Activated CD4-positive, CD25-positive, alpha-beta regulatory T cell treated with anti-CD3 and anti-CD28 coated beads, Interleukin-2, amount 50 U/mL, for 24 hours (primary cell): ENCODE data around the gene OMA1.
"Not testable (repeated sequence)": the region's sequence is repeated elsewhere in the genome, so short reads cannot be mapped to it uniquely, and the experiment has no call there.

ENCODE experiments used
- ATAC-seq, 2 donors: fragments of 150-1000 bp; cut with Tn5 transposase; one replicate each; pipeline ENCODE4 v1.10.0; 2021; ENCODE audit warnings: mild to moderate bottlenecking in 1 of 2, moderate library complexity in 1 of 2

The OMA1 gene

DNA sequence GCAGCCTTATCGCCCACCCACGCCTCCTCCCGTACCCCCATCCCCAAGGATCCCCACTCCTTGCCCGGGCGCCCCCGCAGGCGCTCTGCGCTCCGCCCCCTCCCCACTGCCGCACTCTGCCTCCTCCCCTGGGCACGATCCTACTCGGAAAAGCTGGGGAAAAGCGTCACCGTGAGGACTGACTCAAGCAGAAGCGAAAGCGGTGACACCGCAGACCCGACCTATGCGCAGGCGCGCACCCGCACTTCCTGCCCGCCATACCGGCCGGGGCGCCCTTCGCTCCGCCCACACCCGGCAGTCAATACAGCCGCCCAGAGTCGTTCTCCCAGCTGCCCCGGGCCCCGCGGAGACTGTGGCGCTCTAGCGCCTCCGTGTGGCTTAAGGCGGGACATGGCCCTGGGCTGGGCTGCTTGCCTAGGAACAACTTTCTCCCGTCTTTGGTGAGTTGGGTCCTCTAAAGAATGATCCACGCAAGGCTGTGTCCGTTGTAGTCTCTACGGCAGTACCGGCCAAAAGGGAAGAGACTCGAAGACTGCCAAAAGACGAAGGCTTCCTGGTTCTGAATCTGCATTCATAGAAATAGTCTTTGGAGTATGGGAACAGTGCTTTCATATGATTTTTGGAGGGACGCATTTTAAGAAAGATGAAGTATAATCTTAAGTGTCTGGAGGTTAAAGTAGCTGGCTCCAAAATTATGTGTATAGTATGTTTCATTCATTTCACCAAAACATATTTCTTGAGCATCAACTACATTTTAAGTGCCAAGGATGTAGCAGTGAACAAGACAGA lies at the start of gene OMA1:
TSS of gene OMA1 (minus strand) at position 207 of the 789 bp plus-strand sequence. CDS start 7,432 bp downstream, outside the sequence.
- peak; percentile 92 to 94 for ATAC-seq

DNA sequence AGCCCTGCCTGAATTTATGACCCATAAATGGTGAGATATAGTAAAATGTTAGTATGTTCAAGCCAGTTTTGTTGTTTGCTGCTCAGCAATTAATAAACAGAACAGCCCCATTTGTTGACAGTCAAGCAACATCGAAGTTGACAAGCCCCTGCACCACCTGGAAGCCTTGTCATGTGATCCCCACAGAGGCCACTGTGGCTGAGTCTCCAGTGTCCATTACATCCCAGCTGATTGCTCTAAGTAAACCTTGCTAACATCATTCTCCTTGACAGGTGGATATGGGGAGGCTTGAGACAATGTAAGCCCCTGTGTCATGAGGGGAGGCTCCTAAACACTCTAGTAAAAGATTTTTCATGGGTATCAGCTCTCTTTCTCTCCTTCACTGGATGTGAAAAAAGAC lies 48.0 kb upstream of the OMA1 start:
- no peak for ATAC-seq

DNA sequence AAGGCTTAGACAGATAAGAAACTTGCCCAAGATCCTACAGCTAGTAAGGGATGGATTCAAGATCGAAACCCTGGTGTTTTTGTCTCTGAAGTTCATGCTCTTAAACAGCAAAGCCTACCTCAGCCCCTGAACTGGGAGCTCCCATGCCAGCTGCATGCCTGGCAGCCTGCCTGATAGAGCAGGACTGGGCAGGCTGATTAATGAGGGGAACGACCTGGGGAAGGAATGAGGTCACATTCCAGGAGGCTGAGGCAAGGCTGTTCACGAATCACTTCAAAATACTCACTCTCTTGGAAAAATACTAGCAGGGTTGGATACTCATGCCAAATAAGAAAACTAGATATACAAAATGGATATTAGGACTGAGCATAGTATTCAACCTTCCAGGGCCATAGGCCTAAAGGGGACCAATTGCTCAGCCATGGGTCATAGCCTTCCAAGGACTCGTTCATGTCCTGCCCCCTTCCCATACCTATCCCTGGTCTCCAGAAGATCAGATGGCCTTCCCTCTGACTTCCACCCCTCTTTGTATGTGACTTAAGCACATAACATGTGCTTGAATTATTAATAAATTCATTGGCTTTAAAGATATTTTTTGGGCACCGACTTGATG lies 46.1 kb upstream of the OMA1 start:
- no peak for ATAC-seq

DNA sequence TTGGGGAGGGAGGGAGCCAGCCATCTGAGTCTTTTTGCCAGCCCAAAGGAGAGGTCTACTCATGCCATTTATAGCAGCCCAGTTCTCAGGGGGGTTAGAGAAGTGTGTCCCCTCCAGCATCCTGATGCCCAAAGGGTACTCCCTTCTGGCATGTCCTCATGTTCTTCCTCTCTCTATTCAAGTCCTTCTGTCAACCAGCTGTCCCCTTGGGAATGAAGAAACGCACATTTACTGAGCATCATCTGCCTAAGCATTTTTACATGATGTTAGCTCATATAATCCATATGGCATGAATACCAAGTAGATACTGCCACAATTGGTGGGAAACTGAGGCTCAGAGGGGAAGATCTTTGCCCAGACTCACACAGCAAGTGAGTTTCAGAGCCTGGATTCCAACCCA lies 45.3 kb upstream of the OMA1 start:
- ATAC-seq: no peak

DNA sequence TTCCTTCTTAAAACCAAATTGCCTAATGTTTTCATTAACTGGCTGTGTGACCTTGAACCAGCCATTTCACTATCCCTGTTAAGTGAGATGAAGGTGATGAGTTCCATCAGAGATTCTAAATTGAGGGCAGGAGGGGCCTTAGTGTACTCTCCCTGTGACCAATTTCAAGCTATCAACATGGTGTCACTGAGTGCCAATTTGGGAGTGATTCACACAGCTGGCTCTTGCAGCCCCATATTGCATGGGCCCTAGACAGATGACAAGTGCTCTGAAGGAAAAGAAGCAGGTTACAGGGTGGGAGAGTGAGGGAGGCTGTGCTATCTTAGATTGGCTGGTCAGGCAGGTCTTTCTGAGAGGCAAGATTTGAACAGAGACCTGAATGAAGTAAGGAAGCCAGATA lies 43.5 kb upstream of the OMA1 start:
- ATAC-seq: no peak

DNA sequence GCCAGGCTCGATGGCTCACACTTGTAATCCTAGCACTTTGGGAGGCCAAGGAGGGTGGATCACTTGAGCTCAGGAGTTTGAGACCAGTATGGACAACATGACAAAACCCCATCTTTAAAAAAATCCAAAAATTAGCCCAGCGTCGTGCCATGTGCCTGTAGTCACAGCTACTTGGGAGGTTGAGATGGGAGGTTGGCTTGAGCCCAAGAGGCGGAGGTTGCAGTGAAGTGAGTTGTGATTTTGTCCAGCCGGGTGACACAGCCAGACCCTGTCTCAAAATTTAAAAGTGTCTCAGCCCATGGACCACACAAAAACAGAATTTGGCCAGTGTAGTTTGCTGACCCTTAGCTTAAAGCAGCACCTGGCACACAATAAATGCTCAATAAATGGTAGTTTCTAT lies 41.9 kb upstream of the OMA1 start:
- no peak for ATAC-seq

DNA sequence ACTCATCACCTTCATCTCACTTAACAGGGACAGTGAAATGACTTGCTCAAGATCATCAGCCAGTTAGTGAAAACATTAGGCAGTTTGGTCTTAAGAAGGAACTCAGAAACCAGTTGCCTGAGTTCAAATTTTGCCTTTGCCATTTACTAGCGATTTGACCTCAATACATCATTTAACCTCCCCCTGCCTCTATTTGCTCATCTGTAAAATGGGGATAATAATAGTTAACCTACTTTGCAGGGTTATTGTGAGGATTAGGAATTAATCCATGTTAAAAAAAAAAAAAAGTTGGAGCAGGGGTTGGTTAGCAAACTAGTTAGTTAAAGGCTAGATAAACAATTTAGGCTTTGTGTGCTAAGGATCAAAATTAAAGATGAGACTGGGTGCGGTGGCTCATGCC lies 41.1 kb upstream of the OMA1 start:
- no peak for ATAC-seq

DNA sequence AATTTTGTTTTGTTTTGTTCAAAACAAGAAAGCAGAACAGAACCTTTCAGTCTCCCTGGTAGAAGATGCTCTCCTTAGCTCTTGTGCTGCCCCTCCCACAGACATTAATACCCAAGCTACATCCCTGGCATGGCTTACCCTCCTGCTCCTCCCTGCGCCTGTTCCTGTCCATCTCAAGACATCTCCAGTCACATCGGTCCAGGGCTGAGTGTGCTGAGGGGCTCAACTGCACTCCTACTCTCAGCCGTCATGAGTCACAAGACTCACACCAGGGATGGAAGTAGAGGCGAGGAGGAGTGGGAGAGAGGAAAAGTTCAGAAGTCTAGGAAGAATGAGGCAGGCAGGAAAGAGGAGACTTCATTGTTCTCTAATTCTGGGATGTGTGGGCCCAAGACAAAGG lies 39.7 kb upstream of the OMA1 start:
- ATAC-seq: no peak

DNA sequence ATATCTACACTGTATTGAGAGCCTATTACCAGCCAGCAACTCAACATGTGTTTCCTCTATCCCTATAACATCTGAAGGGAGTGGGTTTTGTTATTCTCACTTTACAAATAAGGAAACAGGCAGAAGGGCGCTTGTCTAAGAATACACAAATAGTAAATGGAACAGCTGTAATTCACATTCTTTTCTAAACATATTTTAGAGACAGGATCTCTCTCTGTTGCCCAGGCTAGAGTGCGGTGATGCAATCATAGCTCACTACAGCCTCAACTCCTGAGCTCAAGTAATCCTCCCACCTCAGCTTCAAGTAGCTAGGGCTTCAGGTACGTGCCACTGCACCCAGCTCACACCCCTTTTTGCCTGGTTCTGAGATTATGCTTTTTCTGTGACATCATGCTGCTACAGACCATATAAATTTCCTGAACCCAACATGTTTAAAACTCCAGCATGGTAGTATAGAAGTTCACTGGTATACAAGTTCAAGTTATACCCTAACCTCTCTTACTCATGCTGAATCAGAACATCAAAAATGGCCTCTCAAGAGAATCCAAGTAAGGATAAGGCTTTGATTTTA lies 39.1 kb upstream of the OMA1 start:
- ATAC-seq: no peak

DNA sequence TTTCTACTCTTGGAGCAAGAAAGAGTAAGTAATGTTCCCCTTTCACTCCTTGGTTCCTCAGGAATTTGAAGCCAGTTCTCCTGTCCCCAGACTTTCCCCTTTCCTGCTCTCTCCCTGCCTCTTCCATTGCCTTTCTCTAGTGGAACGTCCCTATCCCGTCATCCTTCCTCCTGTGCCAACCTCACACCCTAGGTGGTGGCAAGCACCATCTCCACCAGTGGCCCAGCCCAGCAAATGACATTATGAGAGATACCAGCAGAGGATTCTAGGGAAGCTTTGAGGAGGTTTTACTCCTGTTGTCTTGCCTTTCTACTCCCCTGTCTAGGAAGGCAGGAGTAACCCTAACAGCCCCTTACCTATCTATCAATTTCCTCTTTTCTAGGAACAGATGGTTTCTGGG lies 38.6 kb upstream of the OMA1 start:
- ATAC-seq: no peak

DNA sequence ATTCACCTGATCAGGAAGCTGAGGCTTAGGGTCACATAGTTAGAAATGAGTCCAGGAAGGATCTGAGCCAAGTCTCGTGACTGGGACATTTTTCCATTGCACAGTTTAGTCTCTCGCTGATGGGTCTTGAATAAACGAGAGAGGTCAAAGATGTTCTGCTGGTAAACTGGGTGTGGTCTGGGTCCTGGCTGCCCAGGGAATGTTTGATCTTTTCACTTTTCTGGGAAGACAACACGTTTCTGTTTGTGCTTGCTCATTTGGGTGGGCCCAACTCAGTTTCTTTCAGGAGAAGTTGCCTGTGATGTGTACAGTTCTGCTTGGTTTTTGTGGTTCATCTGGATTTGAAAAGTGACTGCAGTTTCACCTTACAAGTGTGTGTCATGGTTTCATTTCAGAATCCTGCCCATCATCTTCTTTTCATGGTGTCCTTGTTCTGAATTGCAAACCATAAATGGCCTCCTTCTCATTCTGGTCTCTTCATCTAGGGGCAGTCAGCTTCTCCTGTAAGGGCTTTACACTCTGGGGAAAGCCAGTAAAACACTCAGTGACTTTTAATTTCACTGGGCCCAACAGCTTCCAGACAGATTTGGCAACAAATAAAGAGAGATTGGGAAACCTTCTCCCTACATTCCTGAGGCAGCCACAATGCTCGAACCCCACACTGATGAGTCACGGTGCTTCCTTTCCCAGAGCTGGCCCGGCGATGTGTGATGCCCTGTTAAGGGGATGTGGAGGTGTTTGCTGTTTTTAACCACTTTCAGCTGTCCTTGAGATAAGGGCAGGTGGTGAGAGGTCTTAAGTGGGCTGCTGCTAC lies 37.8 kb upstream of the OMA1 start:
- peak in 1 of 2 donors; percentile 33 for ATAC-seq

DNA sequence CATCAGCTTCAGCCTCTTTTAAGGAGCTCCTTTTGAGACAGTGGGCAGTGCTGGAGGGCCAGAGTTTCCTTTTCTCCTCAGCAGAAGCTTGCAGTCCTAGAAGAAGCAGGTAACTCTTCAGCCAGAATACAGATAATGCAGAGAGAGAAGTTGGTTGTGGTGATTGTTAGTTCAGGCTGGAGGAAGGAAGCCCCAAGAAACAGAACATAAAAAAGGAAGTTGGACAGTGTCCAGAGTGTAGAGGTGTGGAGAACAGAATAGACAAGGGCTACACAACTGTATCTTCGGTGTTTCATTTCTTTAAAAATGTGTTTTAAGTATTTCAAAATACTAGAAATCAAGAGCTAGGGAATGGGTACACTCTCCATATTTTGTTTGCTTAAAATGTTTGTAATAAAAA lies 37.0 kb upstream of the OMA1 start:
- no peak for ATAC-seq

DNA sequence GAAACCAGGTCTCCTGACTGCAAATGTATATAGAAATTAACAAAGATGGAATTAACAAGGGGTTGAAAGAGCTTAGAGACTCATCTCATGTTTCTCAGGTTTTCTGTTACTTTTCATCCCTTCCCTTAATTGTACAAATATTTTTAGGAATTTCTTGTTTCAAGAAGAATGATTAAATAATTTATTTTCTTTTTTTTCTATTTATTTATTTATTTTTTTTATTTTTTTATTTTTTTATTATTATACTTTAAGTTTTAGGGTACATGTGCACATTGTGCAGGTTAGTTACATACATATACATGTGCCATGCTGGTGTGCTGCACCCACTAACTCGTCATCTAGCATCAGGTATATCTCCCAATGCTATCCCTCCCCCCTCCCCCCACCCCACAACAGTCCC lies 35.6 kb upstream of the OMA1 start:
- ATAC-seq: not testable (repeated sequence)

DNA sequence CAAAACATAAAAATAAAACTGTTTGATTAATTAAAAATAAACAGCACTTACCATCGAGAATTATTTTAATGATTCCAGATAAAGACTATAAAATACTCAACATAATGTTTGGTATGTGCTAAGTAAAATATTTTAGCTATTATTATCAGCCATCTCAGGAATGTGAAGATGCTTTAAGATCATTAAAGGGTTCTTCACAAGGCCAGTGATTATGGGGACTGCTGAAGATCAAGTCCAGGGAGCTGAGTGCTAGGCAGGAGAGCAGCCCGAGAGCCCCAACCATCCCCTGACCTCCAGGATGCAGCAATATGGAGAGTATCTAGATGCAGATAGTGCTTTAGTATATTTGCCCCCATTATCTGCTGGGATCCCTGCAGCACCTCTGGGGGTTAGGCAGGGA lies 35.1 kb upstream of the OMA1 start:
- no peak for ATAC-seq

DNA sequence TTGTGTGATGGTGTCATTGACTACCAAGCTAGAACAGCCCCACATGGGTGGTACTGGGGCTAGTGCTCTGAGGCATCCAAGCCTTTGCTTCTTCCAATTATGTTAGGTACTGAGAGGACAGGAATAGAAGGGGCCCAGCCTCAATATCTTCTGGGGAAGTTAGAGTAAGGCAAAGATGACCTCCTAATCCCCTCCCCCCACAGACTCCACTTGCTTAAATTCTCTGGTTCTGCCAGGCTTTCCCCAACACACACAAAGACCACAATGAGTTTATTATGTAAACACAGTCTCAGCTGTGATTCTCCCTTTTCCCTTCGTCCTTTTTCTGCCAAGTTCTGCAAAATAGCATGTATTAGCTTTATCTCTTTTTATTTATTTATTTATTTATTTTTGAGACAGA lies 33.7 kb upstream of the OMA1 start:
- ATAC-seq: no peak

DNA sequence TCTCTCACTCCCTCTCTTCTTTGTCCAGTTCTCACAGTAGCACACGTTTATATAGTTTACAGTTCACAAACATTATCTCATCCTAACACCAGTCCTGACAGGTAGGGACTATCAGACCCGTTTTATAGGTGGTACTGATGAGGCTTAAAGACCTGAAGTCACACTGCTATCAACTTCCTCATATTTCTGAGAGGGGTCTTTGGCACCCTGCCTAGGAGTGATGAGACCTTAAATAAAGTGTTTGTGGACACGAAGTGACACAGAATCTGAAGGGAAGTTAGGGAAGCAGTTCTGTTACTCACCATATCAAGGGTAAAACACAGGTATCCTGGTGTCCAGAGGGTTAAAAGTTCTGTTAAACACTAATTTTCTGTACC lies 31.1 kb upstream of the OMA1 start:
- no peak for ATAC-seq

DNA sequence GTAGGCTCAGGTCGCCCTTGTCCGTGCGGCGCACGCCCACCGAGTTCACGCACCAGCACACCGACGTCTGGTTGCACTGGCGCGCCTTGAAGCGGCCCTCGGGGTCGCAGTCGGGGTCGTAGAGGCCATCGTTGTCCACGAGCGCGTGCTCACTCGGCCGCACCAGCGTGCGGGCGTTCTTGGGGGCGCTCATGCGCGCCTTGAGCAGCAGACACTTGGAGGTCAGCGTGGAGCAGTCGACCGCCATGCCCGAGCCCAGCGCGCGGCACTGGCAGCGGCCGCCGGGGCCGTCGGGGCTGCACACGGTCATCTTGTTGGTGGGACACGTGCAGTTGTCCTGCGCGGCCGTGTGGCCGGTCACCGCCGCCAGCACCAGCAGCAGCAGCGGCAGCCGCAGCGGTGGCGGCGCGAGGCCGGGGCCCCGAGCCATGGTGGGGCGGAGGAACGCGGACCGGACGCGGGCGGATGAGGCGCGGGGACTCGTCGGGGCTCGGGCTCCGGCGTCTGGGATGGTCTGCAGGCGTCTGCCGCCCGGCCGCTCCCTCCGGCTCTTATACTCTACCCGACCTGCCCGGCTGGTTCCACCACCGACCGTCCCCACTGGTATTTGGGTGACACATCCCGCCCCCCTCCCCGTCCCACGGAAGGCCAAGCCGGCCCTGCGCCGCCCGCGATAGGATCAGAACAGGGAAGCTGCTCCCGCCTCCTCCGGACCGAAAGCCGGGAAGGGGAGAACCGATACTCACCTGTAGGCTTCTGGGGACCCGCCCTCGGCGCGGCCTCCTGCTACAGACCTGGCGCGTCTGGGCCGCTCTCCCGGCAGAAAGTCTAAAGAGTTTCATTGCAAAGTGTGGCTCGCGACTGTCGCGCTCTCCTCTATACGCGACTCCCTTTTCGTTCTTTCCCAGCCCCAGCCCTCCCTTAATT lies 30.5 kb upstream of the OMA1 start, which contains the start of gene TACSTD2:
TSS of gene TACSTD2 (minus strand) at position 526 of the 927 bp plus-strand sequence. CDS start at position 430, 96 bp downstream.
- ATAC-seq: no peak

DNA sequence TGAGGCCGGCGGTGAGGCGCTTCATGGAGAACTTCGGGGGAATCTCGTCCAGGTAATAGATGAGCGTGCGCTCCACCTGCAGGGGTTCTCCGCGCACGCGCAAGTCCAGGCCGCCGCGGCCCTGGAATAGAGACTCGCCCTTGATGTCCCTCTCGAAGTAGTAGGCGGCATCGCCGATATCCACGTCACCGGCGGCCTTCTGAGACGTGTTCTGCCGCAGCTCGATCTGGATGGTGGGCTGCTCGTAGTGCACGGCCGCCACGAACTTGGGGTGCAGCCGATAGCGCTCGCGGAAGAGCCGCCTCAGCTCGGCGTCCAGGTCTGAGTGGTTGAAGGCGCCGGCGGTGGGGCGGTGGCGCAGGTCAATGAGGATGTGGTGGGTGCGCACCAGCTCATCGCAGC lies 29.8 kb upstream of the OMA1 start:
- no peak for ATAC-seq

DNA sequence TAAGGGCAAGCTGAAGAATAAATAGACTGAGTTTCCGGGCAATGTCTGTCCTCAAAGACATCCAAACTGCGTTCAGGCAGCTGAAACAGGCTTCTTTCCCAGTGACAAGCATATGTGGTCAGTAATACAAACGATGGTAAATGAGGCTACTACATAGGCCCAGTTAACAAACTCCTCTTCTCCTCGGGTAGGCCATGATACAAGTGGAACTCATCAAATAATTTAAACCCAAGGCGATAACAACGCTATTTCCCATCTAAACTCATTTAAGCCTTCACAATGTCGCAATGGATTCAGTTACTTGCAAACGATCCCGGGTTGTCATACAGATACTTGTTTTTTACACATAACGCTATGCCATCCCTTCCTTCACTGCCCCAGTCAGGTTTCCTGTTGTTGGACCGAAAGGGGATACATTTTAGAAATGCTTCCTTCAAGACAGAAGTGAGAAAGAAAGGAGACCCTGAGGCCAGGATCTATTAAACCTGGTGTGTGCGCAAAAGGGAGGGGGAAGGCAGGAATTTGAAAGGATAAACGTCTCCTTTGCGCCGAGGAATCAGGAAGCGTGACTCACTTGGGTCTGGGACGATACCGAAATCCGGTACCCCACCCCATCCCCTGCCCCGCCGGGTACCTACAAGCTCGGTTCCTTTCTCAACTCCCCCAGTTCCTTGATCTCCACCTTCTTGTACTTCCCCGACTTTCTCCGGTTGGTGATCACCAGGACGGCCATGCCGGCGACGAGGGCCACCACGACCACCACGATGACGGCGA lies 29.2 kb upstream of the OMA1 start:
- ATAC-seq: no peak

DNA sequence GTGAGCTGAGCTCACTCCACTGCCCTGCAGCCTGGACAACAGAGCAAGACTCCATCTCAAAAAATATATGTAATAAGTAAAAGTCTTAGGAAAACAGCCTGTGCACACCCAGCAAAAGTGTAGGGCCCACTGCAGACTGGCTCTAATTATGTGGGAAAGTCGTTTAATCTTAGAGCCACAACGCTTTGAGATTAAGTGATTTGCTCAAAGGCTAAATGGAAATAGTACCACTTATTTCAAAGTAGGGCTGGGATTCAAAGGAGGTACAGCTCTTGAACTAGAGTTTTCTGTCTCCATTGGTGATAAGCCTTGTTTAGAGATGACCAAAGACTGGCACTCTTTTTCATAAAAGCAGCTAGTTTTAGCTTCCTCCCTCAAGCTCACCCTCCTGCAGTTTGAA lies 28.3 kb upstream of the OMA1 start:
- ATAC-seq: no peak
